Sigmoid colon (tissue), 4 donors: ENCODE results near the gene CD81.

Experiments
- CTCF ChIP-seq, 4 experiments: fragments of 450-650 bp in 3 of 4; fragments of 200-600 bp in 1 of 4; IDR thresholded peaks; one replicate each; pipeline ENCODE4 v1.5.1; 2016 to 2019; ENCODE audit warnings: antibody characterized with exemption in 4 of 4, mild to moderate bottlenecking in 3 of 4, moderate library complexity in 2 of 4
- EP300 ChIP-seq, 4 donors: sonication (generic); formaldehyde crosslinking; IDR thresholded peaks; one replicate each; pipeline ENCODE4 v1.6.1; 2017; ENCODE audit warnings: antibody characterized with exemption in 4 of 4
- POLR2A ChIP-seq, 2 donors: fragments of 450-650 bp; IDR thresholded peaks; one replicate each; pipeline ENCODE4 v1.6.1; 2016; ENCODE audit warnings: antibody characterized with exemption in 2 of 2, mild to moderate bottlenecking in 2 of 2, moderate library complexity in 2 of 2
- POLR2AphosphoS5 ChIP-seq, 4 donors: sonication (generic); formaldehyde crosslinking; IDR thresholded peaks; one replicate each; pipeline ENCODE4 v1.6.1; 2017; ENCODE audit warnings: antibody characterized with exemption in 4 of 4

GRCh38 chr11:2402106-2402505 lies 25.0 kb downstream of the CD81 start:
- no peak for TF ChIP-seq POLR2A (IDR thresholded peaks at IDR 0.05)
- no peak for TF ChIP-seq CTCF (IDR thresholded peaks at IDR 0.05)
- no peak for TF ChIP-seq POLR2AphosphoS5 (IDR thresholded peaks at IDR 0.05)
- no peak for TF ChIP-seq EP300 (IDR thresholded peaks at IDR 0.05)
